ENCODE measurements around the gene UBA3. TPM values are rescaled to one million over a fixed set of nuclear protein-coding genes. Genes with fewer than 3 reads are reported as not detected.

The UBA3 gene
- total RNA-seq, 4 donors from 2014 or later: 30.6 to 86.0 (median 47.2) TPM

DNA sequence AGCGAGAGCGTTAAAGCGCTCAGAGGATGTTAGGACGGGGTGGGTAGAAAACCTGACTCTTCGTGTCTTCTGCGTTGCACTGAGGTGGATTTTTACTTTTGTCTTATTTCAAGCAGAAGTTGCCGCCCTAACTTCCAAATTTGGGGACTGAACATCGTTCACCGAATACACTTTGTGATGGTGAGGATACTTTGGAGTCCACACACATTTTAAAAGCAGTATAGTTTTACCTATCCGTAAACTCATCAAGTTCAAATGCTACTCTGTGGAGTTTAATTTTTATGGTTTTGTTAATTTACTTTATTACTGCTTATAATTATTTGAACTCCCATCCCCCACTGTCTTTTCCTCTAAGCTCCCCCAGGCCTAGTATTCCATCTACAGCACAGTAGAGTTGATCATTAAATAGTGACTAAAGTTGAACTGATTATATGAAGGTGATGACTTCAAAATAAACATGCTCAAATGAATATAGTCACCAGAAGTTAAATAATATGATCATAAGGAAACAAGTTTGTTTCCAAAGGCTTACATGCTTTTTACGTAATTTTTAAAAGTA, 66.1 kb downstream of the UBA3 start:
- H3K36me3 ChIP-seq: peaks cover 0 to 7% (median 0%) of the 10 kb centered on the region in 4 donors
- peaks cover 3 to 21% (median 11%) of the 10 kb centered on the region in 4 donors for H3K4me1 ChIP-seq
- H3K4me3 ChIP-seq: peak overlapping the region; percentile 64 to 96 (median 83)
- no peaks in the 10 kb centered on the region for H3K9me3 ChIP-seq
- in situ Hi-C loops (cut with MboI; ENCODE audit: low pct_ligation_motif_present in 1 of 4, low pct_unique_long_range_greater_than_20kb in 1 of 4, low sequenced_read_pairs in 3 of 4) (no loop called here), intact Hi-C loops (cut with DNase I; ENCODE audit: low total_unique reads) (no loop called here)
- no peak for DNase-seq
- no peaks in the 10 kb centered on the region for H3K27me3 ChIP-seq
- 12 to 21% methylated on average over 5 to 11 of the region's 11 CpGs for WGBS, 2 donors (ENCODE audit: low coverage in 1 of 2)
- TF ChIP-seq POLR2AphosphoS5 (IDR thresholded peaks at IDR 0.05) (no peak), POLR2A (IDR thresholded peaks at IDR 0.05) (no peak), EP300 (IDR thresholded peaks at IDR 0.05; ENCODE audit: low read depth) (no peak)
- TF ChIP-seq, protein P1, sequence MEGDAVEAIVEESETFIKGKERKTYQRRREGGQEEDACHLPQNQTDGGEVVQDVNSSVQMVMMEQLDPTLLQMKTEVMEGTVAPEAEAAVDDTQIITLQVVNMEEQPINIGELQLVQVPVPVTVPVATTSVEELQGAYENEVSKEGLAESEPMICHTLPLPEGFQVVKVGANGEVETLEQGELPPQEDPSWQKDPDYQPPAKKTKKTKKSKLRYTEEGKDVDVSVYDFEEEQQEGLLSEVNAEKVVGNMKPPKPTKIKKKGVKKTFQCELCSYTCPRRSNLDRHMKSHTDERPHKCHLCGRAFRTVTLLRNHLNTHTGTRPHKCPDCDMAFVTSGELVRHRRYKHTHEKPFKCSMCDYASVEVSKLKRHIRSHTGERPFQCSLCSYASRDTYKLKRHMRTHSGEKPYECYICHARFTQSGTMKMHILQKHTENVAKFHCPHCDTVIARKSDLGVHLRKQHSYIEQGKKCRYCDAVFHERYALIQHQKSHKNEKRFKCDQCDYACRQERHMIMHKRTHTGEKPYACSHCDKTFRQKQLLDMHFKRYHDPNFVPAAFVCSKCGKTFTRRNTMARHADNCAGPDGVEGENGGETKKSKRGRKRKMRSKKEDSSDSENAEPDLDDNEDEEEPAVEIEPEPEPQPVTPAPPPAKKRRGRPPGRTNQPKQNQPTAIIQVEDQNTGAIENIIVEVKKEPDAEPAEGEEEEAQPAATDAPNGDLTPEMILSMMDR (IDR thresholded peaks at IDR 0.05): no peak
- peak overlapping the region; percentile 97 to 99 (median 98) for H3K27ac ChIP-seq

- TF ChIP-seq POLR2A (IDR thresholded peaks at IDR 0.05) (peak; percentile 76), POLR2AphosphoS5 (IDR thresholded peaks at IDR 0.05) (peak; percentile 34 to 78 (median 67)), EP300 (IDR thresholded peaks at IDR 0.05; ENCODE audit: low read depth) (peak; percentile 6)
- TF ChIP-seq, protein P1 (IDR thresholded peaks at IDR 0.05): peak; percentile 41 to 67 (median 56)
- DNase-seq: peak; percentile 91
- intact Hi-C loops (cut with DNase I; ENCODE audit: low total_unique reads): no loop called here
- no peaks in the 10 kb centered on the region for H3K9me3 ChIP-seq
- peak within 1 kb of the TSS; percentile 97 to 99 (median 98) for H3K27ac ChIP-seq
- no peaks in the 10 kb centered on the region for H3K27me3 ChIP-seq
- 3% methylated on average over 8 of the region's 96 CpGs; no CpG with 5 or more reads in 1 of the 2 donors for WGBS, 2 donors (ENCODE audit: low coverage in 1 of 2)
- in situ Hi-C loops (cut with MboI; ENCODE audit: low pct_ligation_motif_present in 1 of 4, low pct_unique_long_range_greater_than_20kb in 1 of 4, low sequenced_read_pairs in 3 of 4): no loop called here
- peaks cover 3 to 21% (median 11%) of the 10 kb centered on the region in 4 donors for H3K4me1 ChIP-seq
- H3K36me3 ChIP-seq: peaks cover 0 to under 1% (median 0%) of the 10 kb centered on the region in 4 donors
- H3K4me3 ChIP-seq: peak within 1 kb of the TSS; percentile 64 to 96 (median 83)
These were observed 66.7 kb downstream of the UBA3 start, which contains the start of gene EOGT for GRCh38 chr3:69013253-69014021. EOGT (minus strand) TSS chr3:69013684; CDS start chr3:69009846, 3,838 bp downstream.

DNA sequence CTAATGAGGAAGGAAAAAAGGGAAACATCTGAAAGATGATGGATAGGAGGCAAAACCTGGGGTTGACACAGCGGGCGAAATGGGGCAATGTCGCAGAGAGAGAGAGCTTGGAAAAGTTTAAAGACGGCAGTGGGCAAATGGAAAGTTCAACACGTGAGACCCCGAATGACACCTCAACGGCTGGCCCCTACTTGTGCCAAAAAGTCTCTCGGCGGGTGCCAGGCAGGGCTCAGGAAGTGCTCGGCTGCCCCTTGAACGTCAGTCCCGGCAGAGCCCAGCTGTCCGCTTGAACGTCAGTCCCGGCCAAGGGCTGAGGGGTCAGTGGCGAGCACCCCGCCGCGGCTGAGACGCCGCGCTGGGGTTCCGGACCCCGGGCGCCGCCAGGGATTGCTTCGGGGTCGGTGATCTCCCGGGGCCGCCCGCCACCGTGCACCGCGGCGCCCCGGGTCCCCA, 67.3 kb downstream of the UBA3 start:
- Histone ChIP-seq H3K36me3 (peaks cover 0 to 5% (median 0%) of the 10 kb centered on the region in 4 donors), H3K27me3 (no peaks in the 10 kb centered on the region), H3K4me3 (peak overlapping the region; percentile 64 to 96 (median 83)), H3K9me3 (no peaks in the 10 kb centered on the region), H3K4me1 (peaks cover 3 to 21% (median 11%) of the 10 kb centered on the region in 4 donors), H3K27ac (peak overlapping the region; percentile 97 to 99 (median 98))
- no peak for TF ChIP-seq POLR2AphosphoS5 (IDR thresholded peaks at IDR 0.05)
- TF ChIP-seq, protein P1 (IDR thresholded peaks at IDR 0.05): no peak
- in situ Hi-C loops (cut with MboI; ENCODE audit: low pct_ligation_motif_present in 1 of 4, low pct_unique_long_range_greater_than_20kb in 1 of 4, low sequenced_read_pairs in 3 of 4): no loop called here
- peak; percentile 60 for DNase-seq
- intact Hi-C loops (cut with DNase I; ENCODE audit: low total_unique reads): no loop called here
- WGBS, 2 donors (ENCODE audit: low coverage in 1 of 2): 12% methylated on average over 15 of the region's 36 CpGs; no CpG with 5 or more reads in 1 of the 2 donors

- peaks cover 0 to 10% (median 0%) of the 10 kb centered on the region in 4 donors for H3K36me3 ChIP-seq
- in situ Hi-C loops (cut with MboI; ENCODE audit: low pct_ligation_motif_present in 1 of 4, low pct_unique_long_range_greater_than_20kb in 1 of 4, low sequenced_read_pairs in 3 of 4) (no loop called here), intact Hi-C loops (cut with DNase I; ENCODE audit: low total_unique reads) (no loop called here)
- peak overlapping the region; percentile 97 to 99 (median 98) for H3K27ac ChIP-seq
- peak overlapping the region; percentile 64 to 96 (median 83) for H3K4me3 ChIP-seq
- H3K27me3 ChIP-seq: no peaks in the 10 kb centered on the region
- peak; percentile 19 for DNase-seq
- H3K4me1 ChIP-seq: peaks cover 3 to 21% (median 11%) of the 10 kb centered on the region in 4 donors
- WGBS, 2 donors (ENCODE audit: low coverage in 1 of 2): 70 to 82% methylated on average over 8 to 22 of the region's 22 CpGs
- TF ChIP-seq POLR2A (IDR thresholded peaks at IDR 0.05) (no peak), POLR2AphosphoS5 (IDR thresholded peaks at IDR 0.05) (peak in 1 of 3 donors; percentile 12), EP300 (IDR thresholded peaks at IDR 0.05; ENCODE audit: low read depth) (peak; percentile 50)
- TF ChIP-seq, protein P1 (IDR thresholded peaks at IDR 0.05): no peak
- H3K9me3 ChIP-seq: no peaks in the 10 kb centered on the region
These were observed 67.9 kb downstream of the UBA3 start for GRCh38 chr3:69012100-69012799.

All from transverse colon (tissue), 4 donors.